HPDE6-E6E7 (cell line): ENCODE measurements around the gene KRAS.
"Not testable (repeated sequence)": the region's sequence is repeated elsewhere in the genome, so short reads cannot be mapped to it uniquely, and the experiment has no call there.

Source experiments
- DNase-seq: peaks from one replicate; pipeline ENCODE4 v3.0.0; 2011; ENCODE audit warnings: missing footprints; ENCODE audit errors: extremely low spot score

The KRAS gene

GRCh38 chr12:25250744-25251730 lies at the start of gene KRAS:
KRAS (minus strand) TSS chr12:25250929.
- DNase-seq: peak; percentile 88

DNA sequence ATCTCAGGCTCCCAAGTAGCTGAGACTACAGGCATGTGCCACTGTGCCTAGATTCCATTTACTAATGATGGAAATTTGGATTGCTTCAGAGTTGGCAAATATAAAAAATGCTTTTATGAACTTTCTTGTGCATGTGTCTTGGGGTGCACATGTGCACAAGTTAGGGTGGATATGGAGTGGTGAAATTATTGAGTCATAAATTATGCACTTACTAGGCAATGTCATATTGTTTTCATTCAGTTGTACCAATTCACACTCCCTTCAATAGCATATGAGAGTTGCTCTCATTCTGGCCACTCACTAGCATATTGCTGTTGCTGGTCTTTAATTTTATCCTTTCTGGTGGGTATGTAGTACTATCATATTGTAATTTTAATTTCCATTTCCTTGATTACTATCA lies 45.7 kb upstream of the KRAS start:
- DNase-seq: no peak

DNA sequence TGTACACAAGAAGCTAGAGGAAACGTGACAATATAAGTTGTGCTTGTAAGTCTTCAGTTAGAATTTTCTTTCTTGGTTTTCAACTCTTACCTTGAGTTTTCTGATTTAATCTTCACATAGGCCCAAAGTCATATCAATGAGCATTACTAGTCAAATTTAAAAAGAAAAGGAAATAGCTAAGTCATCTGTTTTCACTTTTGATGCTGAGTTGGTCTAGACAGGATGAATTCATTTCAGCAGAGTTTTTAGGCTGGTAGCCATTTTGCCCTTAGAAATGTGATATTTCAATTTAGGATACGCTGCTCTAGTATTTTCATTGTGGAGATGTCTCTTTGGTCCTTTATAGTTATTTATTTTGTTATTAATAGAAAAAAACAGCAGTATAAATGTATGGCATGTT lies 44.6 kb upstream of the KRAS start:
- DNase-seq: no peak

DNA sequence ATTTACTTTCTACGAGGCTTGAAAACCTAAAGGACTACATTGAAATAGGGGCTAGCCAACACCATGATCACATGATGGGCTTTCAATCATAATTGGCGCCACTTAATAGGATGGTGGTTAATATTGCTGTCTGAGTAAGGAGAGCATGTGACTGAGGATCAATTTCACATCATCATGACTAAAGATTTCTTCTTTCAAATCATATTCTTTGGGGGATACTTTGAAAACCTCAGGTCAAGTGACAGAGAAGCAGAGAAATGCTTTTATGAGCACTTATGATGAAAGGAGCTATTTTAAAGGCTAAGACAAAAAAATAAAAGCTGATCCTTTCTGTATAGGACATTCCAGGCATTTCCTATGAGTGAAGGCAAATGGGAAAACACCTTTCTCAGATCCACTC lies 42.9 kb upstream of the KRAS start:
- no peak for DNase-seq

DNA sequence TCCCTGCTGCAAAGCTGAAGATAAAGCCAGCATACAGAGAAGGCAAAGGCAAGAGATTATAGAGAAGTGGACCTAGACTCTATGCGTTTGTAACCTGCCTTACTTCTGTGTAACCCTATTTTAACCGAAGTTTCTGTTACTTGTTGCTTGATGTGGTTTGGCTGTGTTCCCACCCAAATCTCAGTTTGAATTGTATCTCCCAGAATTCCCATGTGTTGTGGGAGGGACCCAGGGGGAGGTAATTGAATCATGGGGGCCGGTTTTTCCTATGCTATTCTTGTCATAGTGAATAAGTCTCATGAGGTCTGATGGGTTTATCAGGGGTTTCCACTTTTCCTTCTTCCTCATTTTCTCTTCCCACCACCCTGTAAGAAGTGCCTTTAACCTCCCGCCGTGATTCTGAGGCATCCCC lies 42.1 kb upstream of the KRAS start:
- DNase-seq: not testable (repeated sequence)

- DNase-seq: no peak
Measured at GRCh38 chr12:25287610-25288009, 36.9 kb upstream of the KRAS start.

- DNase-seq: peak; percentile 17
Measured at GRCh38 chr12:25286837-25287236, 36.1 kb upstream of the KRAS start.

DNA sequence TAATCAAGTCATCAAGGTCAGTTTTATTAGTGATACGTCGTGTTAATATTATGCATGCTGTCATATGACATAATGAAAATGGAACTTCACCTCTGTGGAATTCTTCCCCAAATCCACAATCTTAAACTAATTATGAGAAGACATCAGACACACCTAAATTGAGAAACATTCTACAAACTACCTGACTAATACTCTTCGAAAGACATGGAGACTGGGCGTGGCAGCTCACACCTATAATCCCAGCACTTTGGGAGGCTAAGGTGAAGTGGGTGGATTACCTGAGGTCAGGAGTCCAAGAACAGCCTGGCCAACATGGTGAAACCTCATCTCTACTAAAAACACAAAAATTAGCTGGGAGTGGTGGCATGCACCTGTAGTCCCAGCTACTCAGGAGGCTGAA lies 33.3 kb upstream of the KRAS start:
- DNase-seq: no peak

DNA sequence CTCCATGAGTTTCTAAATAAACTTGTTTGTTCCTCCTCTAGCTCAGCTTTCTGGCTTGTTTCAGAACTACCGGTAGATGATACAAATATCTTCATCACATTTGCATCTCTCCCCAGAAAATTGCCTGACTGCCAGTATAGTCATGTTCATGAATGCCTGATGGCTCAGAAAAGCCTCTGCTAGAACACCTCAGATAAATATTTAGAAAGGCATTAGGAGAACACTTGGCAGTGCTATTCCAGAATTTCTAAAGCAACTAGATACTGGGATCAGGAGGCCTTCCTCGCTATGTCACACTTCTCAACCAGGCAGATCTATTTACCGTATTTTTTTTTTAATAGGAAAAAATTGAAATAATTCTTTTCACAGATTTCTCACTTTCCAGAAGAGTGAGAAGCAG lies 32.3 kb upstream of the KRAS start:
- no peak for DNase-seq

- DNase-seq: no peak
Measured at GRCh38 chr12:25280082-25280481, 29.4 kb upstream of the KRAS start.

GRCh38 chr12:25278269-25278668 lies 27.5 kb upstream of the KRAS start:
- no peak for DNase-seq

DNA sequence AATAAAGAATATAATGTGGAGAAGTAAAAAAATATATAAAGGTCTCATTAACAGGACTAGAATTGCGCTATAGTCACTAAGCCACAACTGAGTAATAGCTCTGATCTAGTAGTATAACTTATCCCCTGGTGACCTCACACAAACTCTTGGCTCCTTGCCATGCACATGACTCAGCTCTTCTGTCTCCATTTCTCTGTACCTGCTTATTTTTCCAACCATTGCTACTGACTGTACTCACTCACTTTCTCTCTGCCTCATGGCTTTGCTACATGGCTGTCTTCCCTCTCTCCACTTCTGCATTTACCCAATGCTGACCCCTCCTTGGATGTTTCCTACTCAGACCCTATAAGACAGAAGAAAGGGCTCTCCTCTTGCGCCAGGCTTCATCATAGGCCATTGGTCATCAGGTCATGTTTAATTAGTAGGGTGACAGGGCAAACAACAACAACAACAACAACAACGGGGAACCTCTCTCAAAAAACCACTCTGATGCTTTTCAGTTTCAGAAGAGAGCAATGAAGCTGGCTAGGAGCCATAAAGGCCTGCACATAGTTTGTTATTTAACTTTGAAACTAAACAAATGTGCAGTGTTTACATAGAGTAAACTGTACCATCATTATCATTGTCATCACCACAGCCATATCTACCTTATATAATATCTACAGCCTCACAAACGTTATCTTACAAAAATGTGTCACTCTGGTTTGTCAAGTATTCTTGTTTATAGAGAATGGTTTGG lies 25.6 kb upstream of the KRAS start:
- DNase-seq: peak; percentile 52

DNA sequence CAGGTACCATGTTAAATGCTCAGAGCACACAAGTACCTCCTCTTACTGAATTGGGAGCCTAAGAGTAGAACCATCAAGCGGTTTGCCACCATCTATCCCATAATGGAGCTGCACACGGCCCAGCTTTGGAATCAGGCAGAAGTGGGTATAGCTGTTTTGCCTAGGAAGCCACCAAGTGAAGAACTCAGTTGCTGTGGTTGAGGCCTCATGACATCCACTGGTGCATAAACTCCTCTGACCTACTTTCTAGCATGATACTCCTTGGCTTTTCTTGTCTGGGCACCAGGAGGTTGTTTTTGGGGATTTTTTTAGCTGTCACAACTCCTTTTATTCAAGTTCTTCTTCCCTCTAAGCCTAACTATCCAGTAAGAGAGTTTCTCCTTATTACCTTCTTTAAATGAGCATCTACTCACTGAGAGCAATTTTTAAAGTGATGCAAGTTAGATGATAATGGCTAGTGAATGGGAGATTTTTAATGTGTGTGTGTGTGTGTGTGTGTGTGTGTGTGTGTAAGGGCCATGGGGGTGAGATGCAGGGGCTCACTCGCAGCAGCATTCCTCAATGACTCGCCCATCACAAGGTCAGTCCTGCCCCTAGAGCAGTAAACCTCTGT lies 20.9 kb upstream of the KRAS start:
- no peak for DNase-seq

DNA sequence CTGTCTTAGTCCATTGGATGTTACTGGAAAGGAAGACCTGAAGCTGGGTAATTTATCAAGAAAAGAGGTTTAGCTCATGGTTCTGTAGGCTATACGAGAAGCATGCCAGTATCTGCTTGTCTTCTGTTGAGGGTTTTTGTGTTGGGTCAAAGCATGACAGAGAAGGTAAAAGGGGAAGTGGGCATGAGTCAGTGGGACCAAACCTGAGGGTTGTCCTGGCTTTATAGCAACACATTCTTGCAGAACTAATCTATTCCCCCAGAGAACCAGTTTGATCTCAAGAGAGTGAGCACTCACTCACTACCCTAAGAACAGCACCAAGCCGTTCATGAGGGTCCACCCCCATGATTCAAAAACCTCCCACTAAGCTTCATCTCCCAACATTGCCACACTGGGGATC lies 19.0 kb upstream of the KRAS start:
- DNase-seq: no peak

DNA sequence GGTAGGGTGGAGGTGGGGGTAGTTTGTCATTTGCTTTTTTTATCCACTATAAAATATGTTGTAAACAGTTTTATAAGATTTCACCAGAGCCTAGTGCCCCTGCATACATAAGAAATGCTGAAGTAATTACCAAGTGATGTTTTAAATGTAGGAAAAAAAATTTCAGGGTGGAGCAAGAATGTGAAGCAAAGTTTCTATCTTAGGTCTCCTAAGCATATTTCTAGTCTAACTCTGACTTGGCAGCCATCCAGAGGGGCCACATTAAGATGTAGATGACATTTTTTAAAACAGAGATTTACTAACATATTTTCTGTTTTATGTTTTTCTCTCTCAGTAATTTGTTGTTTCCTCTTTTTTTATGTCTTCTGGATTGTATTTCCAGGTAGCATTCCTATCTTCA lies 15.8 kb upstream of the KRAS start:
- DNase-seq: no peak

- DNase-seq: no peak
Measured at GRCh38 chr12:25264862-25265261, 14.1 kb upstream of the KRAS start.

DNA sequence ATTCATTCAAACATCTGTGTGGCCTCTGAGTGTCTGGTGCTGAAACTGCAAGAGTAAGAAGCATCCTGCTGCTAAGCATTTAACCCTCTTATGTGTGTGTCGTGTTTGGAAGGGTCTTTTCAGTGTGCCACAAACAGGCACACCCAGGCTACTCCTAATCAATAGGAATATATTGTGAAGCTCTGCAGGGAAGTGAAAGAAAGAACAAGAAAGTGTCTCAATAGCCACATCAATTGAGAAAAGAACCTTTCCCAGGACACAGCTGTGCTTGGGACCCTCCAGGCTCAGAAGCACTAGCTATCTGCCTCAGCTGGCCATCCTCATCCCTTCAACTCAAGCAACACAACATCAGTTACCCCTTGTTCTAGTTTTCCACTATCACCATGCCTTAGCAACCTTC lies 13.4 kb upstream of the KRAS start:
- DNase-seq: no peak

DNA sequence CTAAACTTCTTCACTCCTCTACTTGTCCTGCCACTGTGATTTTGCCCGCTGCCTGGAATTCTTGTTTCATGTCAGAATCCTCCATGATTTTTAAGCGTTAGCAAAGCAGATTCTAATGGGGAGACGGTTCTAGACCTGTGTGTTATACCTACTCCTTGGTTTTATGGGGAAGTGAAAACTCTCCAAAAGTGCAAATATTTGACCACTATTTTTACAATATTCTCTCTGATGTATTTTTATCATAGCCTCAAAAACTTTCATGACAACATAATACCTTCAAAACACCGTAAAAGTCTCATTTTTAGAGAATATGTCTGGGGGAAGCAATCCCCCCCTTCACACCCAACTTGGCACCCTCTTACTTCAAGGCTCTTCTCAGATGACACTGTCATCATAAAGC lies 12.9 kb upstream of the KRAS start:
- DNase-seq: no peak

DNA sequence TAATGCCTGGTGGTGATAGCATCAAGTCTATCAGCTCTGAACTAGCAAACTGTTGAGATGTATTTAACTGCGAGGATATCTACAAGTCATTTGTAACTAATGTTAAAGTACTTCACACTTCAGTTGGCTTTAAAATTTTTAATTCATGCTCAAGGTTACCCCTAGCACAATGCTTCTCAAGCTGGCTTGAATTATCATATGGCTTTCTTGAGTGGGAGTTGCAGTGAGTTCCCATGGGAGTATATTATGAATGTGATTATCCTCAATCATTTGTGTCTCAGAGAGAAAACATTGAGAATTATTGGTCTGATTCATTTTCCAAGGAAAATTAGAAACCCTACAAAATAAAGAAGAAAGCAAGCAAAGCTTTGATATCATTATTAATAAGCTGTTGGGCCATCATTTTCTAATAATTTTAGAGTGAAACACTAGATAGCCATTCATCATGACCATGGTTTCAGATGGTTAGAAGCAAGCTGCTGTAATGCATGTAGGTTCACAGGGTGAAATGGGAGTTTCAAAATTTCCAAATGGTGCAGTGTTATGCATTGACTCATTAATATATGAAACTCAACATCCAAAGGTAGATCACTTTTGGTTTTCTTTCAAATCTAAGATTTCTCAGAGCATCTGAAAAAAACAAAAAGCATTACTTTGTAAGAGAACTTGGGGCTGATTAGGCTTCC lies 11.8 kb upstream of the KRAS start:
- DNase-seq: no peak

DNA sequence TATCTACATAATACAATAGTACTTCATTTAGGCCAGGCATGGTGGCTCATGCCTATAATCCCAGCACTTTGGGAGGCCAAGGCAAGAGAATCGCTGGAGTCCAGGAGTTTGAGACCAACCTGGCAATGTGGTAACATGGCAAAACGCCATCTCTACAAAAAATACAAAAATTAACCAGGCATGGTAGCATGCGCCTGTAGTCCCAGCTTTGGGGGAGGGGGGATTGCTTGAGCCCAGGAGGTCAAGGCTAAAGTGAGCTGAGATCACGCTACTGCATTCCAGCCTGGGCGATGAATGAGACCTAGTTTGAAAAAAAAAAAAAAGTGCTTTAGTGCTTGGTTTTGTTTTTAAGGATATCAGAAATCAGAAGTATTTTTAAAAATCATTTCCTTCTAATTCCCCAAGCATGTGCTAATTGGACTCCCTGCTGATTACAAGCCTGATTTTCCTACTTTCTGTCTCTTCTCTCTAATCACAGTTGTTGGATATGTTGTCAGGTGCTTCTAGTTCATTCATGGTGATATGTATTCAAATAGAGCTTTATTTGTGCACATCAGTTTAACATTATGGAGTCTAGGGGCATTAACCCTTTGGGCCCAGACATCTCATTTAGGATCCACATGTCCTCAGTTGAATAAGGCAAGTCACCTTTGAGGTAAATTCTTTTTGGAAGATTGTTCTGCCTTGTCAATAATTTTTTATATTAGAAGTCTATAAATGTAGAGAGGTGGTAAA lies 7.0 kb upstream of the KRAS start:
- DNase-seq: no peak

GRCh38 chr12:25256826-25257225 lies 6.1 kb upstream of the KRAS start:
- DNase-seq: no peak
